Activated T-helper 17 cell treated with anti-CD3 and anti-CD28 coated beads, Interleukin-2, amount 50 U/mL, for 72 hours (primary cell): Measurements from ENCODE around the gene TICAM1. TPM values are rescaled to one million over a fixed set of nuclear protein-coding genes. Genes with fewer than 3 reads are reported as not detected.
"Not testable (repeated sequence)": the region's sequence is repeated elsewhere in the genome, so short reads cannot be mapped to it uniquely, and the experiment has no call there.

Experiments used
- ATAC-seq: fragments of 150-1000 bp; cut with Tn5 transposase; replicated peaks from 2 replicates; pipeline ENCODE4 v1.10.0; 2021; ENCODE audit warnings: mild to moderate bottlenecking, moderate library complexity
- H3K27ac Mint-ChIP-seq: one replicate; pipeline ENCODE4 v1.8.0; 2022; ENCODE audit warnings: mixed read lengths
- H3K27me3 Mint-ChIP-seq: one replicate; pipeline ENCODE4 v1.8.0; 2022; ENCODE audit warnings: mixed read lengths
- H3K36me3 Mint-ChIP-seq: one replicate; pipeline ENCODE4 v1.8.0; 2022; ENCODE audit warnings: low read depth, mild to moderate bottlenecking, mixed read lengths
- H3K4me1 Mint-ChIP-seq: one replicate; pipeline ENCODE4 v1.8.0; 2022; ENCODE audit warnings: mixed read lengths
- H3K4me3 Mint-ChIP-seq: one replicate; pipeline ENCODE4 v1.8.0; 2022; ENCODE audit warnings: mild to moderate bottlenecking, mixed read lengths
- H3K9me3 Mint-ChIP-seq: one replicate; pipeline ENCODE4 v1.8.0; 2022; ENCODE audit warnings: mixed read lengths
- total RNA-seq, 2 donors: library from RNA; stranded (reverse); gene quantifications; one replicate each; pipeline ENCODE4 v1.2.3, GENCODE V29; 2022

TICAM1 gene
- total RNA-seq, 2 donors from 2014 or later = 27.6 to 36.1 TPM

DNA sequence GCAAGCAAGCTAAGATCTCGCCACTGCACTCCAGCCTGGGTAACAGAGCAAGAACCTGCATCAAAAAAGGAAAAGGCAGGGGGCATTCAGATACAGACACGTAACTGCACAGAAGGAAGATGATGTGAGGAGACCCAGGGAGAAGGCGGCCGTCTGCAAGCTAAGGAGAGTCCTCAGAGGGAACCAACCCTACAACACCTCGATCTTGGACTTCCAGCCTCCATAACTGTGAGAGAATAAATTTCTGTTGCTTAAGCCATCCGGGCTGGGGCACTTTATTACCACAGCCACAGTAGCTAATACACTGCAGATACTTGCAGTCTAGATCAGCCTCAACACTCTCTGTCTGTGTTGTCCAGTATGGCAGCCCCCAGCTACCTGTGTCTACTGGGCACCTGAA, 7.9 kb downstream of the TICAM1 start:
- Mint-ChIP-seq H3K9me3 (no peaks in the 10 kb centered on the region), H3K27ac (no peak overlapping the region), H3K27me3 (no peaks in the 10 kb centered on the region), H3K4me3 (no peak overlapping the region), H3K4me1 (peaks cover 5% of the 10 kb centered on the region), H3K36me3 (peaks cover 77% of the 10 kb centered on the region)
- ATAC-seq = no peak

DNA sequence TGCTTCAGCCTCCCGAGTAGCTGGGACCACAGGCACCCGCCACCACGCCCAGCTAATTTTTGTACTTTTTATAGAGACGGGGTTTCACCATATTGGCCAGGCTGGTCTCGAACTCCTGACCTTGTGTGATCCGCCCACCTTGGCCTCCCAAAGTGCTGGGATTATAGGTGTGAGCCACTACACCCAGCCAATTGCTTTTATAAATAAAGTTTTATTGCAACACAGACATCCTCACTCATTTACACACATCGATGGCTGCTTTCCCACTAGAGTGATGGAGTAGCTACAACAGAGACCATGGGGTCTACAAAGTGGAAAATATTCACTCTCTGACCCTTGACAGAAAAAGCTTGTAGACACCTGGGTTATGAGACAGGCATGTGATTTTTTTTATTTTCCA, 9.2 kb downstream of the TICAM1 start:
- not testable (repeated sequence) for H3K27me3 Mint-ChIP-seq, H3K4me1 Mint-ChIP-seq, H3K9me3 Mint-ChIP-seq, ATAC-seq, H3K4me3 Mint-ChIP-seq, H3K27ac Mint-ChIP-seq
- peaks cover 82% of the 10 kb centered on the region for H3K36me3 Mint-ChIP-seq

DNA sequence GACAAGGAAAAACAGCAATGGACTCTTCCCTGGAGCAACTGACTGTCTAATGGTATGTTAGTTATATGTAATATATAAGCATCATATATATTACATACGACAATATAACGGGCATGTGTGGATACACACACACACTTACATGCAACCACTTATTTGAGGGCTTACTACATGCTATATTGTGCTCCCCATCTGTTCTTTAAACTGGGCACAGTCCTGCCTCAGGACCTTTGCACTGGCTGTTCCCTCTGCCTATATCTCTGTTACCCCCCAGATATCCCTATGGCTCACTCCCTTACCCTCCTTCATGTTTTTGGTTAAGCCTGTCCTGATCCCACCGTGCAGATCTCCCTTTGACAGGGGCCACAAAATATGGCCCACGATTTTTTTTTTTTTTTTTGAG, 10.2 kb downstream of the TICAM1 start:
- no peak overlapping the region for H3K4me3 Mint-ChIP-seq
- H3K27me3 Mint-ChIP-seq = no peaks in the 10 kb centered on the region
- H3K4me1 Mint-ChIP-seq = no peaks in the 10 kb centered on the region
- no peak overlapping the region for H3K27ac Mint-ChIP-seq
- H3K9me3 Mint-ChIP-seq = no peaks in the 10 kb centered on the region
- peaks cover 87% of the 10 kb centered on the region for H3K36me3 Mint-ChIP-seq
- no peak for ATAC-seq

DNA sequence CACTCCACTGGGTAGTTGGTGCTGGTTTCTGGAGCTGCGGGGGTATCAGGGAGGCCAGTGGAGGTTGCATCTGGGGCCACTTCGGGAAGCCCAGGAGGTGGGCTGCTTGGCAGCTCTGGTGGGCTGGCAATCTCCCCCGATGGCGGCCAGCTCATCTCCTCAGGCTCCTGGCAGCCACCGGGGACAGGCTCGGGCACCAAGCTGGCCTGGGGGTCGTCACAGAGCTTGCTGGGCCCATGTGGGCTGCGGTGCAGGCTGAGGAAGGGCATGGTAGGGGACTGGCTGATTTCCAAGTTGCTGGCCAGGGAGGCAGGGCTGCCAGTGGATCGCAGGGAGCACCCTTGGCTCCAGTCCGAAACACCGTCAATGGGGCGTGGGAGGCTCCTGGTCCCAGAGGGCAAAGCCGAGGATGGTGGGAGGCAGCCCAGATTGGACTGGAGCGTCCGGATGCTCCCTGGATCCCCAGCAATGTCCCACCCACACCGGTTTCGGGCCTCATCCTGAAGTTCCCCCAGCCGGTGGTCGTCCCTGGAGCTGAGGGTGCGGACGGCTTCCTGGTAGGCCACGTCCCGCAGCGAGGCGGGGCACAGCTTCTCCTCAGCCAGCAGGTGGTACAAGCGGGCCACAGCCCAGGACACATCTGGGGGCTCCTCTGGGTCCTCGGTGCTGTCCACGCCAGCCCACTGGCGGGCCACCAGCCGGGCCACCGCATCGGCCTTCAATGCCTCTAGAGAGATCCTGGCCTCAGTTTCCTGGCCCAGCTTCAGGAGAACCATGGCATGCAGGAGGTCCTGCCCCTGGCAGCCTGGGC, 13.8 kb downstream of the TICAM1 start:
- Mint-ChIP-seq H3K4me3 (no peak overlapping the region), H3K27me3 (no peaks in the 10 kb centered on the region), H3K36me3 (peaks cover 65% of the 10 kb centered on the region), H3K4me1 (peaks cover 17% of the 10 kb centered on the region), H3K9me3 (no peaks in the 10 kb centered on the region), H3K27ac (no peak overlapping the region)
- ATAC-seq = no peak

DNA sequence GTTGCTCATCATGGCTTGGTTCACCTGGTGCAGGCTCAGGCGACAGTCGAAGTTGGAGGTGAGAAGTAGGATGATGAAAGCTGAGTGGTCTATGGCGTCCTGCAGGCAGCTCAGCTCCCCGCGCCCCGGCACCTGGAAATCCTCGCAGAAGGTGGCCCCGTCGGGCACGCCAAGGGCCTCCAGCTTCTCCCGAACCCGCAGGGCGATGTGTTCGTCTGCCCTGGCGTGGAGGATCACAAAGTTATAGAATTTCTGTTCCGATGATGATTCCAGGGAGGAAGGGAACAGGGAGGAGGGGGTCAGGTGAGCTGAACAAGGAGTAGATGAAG, 14.6 kb downstream of the TICAM1 start:
- Mint-ChIP-seq H3K4me3 (peak overlapping the region; percentile 63), H3K9me3 (no peaks in the 10 kb centered on the region), H3K4me1 (peaks cover 20% of the 10 kb centered on the region), H3K36me3 (peaks cover 58% of the 10 kb centered on the region), H3K27me3 (no peaks in the 10 kb centered on the region), H3K27ac (no peak overlapping the region)
- ATAC-seq = no peak

DNA sequence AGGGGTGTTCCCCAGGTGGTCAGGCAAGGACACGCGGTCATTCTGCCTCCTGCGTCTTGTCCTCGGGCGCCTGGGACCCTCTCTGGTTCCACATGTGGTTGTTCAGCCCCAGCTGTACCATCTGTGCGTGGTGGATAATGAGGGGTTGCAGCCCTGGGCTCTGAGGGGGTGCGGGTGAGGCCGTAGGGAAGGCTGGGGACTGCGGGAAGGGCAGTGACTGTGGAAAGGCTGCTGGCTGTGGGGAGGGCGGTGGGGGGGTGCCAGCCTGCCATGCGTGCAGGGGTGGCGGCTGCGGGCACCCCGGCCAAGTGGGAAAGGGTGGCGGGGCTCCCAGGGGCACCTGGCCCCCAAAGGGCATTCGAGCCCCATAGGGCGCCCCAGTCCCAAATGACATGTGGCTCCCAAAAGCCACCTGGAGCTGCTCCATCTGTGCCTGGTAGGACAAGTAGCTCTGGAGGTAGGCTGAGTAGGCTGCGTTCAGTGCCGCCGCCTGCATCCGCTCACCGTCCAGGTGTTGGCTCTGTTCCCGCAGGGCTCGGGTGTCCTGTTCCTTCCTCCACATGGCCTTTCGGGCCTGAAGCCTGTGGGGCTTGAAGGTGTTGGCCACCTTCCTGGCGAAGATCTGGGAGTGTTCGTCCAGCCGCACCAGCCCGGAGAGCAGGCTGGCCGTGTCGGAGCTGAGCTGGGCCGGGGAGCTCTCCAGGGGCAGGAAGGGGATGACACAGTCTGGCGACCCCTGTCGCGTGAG, 15.1 kb downstream of the TICAM1 start:
- H3K27ac Mint-ChIP-seq = no peak overlapping the region
- H3K4me3 Mint-ChIP-seq = peak overlapping the region; percentile 63
- no peak for ATAC-seq
- H3K27me3 Mint-ChIP-seq = no peaks in the 10 kb centered on the region
- H3K36me3 Mint-ChIP-seq = peaks cover 55% of the 10 kb centered on the region
- peaks cover 25% of the 10 kb centered on the region for H3K4me1 Mint-ChIP-seq
- no peaks in the 10 kb centered on the region for H3K9me3 Mint-ChIP-seq

DNA sequence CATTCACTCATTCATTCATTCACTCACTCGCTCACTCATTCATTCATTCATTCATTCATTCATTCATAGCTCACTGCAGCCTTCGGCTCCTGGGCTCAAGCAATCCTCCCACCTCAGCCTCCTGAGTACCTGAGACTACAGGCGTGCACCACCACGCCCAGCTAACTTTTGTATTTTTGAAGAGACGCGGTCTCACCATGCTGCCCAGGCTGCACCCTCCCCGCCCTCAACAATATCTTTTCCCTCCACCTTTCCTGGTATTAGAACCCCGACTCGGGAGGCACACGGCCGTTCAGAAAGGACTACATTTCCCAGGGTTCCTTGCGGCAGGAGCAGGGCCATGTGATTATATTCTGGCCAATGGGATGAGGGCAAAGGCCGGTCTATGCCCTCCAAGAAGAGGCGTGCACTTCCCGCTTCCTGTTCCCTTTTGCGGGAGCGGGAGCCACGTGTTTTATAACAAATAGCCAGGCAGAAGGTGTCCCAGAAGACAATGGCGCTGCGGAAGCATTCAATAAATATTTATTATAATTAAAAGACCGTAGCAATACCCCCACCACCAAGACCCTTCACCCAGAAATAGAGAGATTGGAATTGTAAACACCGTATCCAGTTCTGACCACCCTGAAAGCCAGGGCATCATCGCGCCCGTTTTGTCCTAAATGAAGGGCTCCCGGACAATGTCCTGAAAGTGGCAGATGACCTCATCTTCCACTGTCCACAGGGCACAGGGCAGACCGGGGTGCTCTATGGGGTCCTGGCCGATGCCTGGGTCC, 15.9 kb downstream of the TICAM1 start:
- peak overlapping the region; percentile 63 for H3K4me3 Mint-ChIP-seq
- H3K27me3 Mint-ChIP-seq = no peaks in the 10 kb centered on the region
- peaks cover 47% of the 10 kb centered on the region for H3K36me3 Mint-ChIP-seq
- peak; percentile 72 for ATAC-seq
- peaks cover 25% of the 10 kb centered on the region for H3K4me1 Mint-ChIP-seq
- peak overlapping the region; percentile 47 for H3K27ac Mint-ChIP-seq
- H3K9me3 Mint-ChIP-seq = no peaks in the 10 kb centered on the region

DNA sequence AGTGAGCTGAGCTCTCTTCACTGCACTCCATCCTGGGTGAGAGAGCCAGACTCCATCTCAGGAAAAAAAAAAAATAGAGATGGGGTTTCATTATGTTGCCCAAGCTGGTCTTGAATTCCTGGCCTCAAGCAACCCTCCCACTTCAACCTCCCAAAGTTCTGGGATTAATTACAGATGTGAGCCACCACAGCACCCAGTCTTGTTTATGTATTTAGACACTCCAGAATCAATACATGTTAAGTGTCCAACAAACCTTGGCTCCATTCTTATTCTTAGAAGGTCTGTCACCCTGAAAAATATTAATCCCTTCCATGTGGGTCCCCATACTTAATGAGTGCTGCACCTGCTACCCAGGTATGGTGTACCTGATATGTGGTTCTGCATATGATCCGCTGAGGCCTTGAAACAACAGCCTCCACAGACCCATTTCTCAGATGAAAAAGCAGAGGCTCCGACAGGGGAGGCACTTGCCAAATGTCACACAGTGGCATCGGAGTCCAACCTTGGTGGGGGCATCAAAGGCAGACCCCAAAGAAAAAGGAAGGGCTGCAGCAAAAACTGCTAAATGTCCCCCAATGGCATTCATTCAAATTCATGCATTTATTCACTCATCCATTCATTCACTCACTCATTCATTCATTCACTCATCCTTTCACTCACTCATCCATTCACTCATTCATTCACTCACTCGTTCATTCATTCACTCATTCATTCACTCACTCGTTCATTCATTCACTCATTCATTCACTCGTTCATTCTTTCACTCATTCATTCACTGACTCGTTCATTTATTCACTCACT, 16.7 kb downstream of the TICAM1 start:
- Mint-ChIP-seq H3K9me3 (no peaks in the 10 kb centered on the region), H3K4me1 (peaks cover 25% of the 10 kb centered on the region), H3K27me3 (no peaks in the 10 kb centered on the region), H3K4me3 (peak overlapping the region; percentile 63), H3K36me3 (peaks cover 40% of the 10 kb centered on the region), H3K27ac (no peak overlapping the region)
- no peak for ATAC-seq

DNA sequence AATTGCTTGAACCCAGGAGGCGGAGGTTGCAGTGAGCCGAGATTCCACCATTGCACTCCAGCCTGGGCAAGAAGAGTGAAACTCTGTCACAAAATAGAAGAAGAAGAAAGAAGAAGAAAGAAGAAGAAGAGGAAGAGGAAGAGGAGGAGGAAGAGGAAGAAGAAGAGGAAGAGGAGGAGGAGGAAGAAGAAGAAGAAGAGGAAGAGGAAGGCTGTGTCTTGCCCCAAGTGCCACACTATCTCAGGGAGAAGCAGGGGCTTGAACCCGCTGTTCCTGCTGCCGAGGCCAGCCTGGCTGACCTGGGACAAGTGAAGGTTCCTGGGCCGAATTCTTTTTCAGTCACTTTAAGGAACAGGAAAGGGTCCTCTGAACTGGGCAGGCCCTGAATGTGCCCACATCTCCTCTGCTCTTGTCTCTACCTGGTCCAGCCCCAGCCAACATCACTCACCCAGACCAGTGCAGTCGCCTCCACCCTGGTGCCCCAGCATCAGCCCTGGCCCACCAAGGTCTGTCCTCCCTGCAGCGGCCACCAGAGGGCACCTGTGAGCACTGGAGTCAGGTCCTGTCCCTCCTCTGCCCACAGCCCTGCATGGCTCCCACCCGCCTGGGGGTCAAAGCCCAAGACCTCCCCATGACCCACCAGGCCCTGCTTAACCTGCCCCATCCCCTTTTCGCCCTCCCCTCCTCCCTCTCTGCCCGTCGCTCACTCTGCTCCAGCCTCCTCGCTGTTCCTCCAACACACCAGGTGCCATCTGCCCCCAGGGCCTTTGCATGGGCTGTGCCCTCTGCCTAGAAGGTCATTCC, 20.0 kb downstream of the TICAM1 start:
- no peaks in the 10 kb centered on the region for H3K9me3 Mint-ChIP-seq
- H3K27me3 Mint-ChIP-seq = no peaks in the 10 kb centered on the region
- ATAC-seq = peak; percentile 58
- H3K27ac Mint-ChIP-seq = peak overlapping the region; percentile 73
- H3K4me3 Mint-ChIP-seq = peak overlapping the region; percentile 45
- peaks cover 7% of the 10 kb centered on the region for H3K36me3 Mint-ChIP-seq
- H3K4me1 Mint-ChIP-seq = peaks cover 25% of the 10 kb centered on the region

DNA sequence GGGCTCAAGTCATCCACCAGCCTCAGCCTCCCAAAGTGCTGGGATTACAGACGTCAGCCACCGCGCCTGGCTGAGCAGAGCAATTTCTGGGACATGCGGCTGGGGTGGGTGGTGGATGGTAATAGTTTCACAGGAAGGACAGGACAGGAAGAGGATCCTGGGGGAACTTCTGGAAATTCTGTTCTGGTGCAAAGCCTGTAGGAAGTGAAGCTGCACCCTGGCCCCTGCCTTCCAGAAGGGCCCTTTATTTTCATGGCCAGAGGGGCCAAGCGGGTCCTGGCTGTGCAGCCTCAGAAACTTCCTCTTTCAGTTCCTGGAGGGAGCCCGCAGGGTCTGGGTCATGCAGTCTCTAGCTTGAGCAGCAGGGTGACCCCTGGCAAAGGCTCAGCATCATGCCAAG, 24.3 kb downstream of the TICAM1 start:
- H3K4me3 Mint-ChIP-seq = no peak overlapping the region
- no peak overlapping the region for H3K27ac Mint-ChIP-seq
- ATAC-seq = no peak
- H3K36me3 Mint-ChIP-seq = no peaks in the 10 kb centered on the region
- no peaks in the 10 kb centered on the region for H3K27me3 Mint-ChIP-seq
- peaks cover 6% of the 10 kb centered on the region for H3K4me1 Mint-ChIP-seq
- H3K9me3 Mint-ChIP-seq = no peaks in the 10 kb centered on the region

DNA sequence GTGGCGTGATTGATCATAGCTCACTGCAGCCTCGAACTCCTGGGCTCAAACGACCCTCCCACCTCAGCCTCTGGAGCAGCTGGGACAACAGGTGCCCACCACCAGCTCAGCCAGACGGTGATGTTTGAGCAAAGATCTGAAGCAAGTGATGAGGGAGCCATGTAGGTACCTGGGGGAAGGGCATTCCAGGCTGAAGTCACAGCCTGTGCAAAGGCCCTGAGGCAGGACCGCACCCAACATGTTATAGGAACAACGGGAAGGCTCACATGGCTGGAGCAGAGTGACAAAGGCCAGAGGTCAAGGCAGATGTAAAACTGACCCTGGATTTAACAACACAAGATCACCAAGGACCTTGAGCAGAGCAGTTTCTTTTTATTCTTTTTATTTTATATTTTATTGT, 25.1 kb downstream of the TICAM1 start:
- Mint-ChIP-seq H3K9me3 (no peaks in the 10 kb centered on the region), H3K36me3 (no peaks in the 10 kb centered on the region), H3K4me1 (no peaks in the 10 kb centered on the region), H3K4me3 (no peak overlapping the region), H3K27ac (no peak overlapping the region), H3K27me3 (no peaks in the 10 kb centered on the region)
- no peak for ATAC-seq

DNA sequence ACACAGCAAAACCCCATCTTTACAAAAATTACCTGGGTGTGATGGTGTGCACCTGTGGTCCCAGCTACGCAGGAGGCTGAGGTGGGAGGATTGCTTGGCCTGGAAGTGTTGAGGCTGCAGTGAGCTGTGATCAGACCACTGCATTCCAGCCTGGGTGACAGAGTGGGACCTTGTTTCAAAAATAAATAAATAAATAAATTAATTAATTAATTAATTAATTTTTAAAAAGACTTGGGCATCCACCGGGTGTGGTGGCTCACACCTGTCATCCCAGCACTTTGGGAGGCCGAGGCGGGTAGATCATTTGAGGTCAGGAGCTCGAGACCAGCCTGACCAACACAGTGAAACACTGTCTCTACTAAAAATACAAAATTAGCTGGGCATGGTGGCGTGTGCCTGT, 26.4 kb downstream of the TICAM1 start:
- ATAC-seq, H3K4me1 Mint-ChIP-seq, H3K9me3 Mint-ChIP-seq, H3K27ac Mint-ChIP-seq, H3K27me3 Mint-ChIP-seq, H3K36me3 Mint-ChIP-seq, H3K4me3 Mint-ChIP-seq: not testable (repeated sequence)

DNA sequence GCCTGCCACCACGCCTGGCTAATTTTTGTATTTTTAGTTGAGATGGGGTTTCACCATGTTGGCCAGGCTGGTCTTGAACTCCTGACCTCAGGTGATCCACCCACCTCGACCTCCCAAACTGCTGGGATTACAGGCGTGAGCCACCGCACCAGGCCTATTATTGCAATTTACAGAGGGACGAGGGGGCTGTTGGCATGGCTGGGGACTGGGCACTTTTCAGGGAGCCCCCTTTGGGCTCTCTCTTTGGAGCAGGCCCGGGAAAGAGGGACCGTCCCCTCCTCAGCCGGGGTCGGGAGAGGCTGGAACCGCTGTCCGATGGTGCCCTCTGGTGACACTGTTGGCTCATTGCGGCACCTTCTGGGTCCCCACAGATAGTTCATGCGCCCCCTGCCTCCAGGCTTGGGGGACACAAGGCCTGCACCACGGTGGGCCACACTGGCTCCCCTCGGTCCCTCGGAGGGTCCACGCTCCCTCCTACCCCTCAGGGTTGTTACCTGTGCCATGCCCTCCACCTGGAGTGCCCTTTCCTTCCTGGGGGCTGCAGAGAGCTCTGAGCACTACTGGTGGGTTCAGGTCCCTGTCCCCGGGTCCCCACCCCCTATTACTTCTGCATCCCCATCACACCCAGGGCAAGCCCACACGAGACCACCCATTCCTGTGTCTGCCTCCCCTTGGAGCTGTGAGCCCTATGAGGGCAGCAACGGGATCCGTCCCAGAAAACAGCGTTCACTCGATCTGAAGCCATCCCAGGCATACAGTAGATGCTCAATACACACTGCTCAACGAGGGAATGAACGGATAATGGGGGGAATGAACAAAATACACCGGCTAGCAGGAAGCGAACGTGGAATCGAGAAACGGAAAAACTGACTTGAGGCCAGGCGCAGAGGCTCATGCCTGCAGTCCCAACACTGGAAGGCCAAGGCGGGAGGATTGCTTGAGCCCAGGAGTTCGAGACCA, 27.5 kb downstream of the TICAM1 start:
- H3K9me3 Mint-ChIP-seq = no peaks in the 10 kb centered on the region
- H3K27me3 Mint-ChIP-seq = no peaks in the 10 kb centered on the region
- no peaks in the 10 kb centered on the region for H3K4me1 Mint-ChIP-seq
- no peak overlapping the region for H3K27ac Mint-ChIP-seq
- H3K36me3 Mint-ChIP-seq = peaks cover under 1% of the 10 kb centered on the region
- no peak overlapping the region for H3K4me3 Mint-ChIP-seq
- peak; percentile 82 for ATAC-seq
